GM12878 (cell line): ENCODE results near the gene NRG3. TPM values are rescaled to one million over a fixed set of nuclear protein-coding genes. Genes with fewer than 3 reads are reported as not detected.

Experiments
- ATAC-seq: fragments of 200-7000 bp; cut with Tn5 transposase; 3 replicates; pipeline ENCODE4 v1.9.1; 2020; ENCODE audit warnings: mild to moderate bottlenecking, moderate library complexity
- BruUV-seq: library from RNA; stranded (reverse); fragments of 400-500 nt; replicated peaks from 2 replicates; lab custom pipeline; 2021; lab: Mats Ljungman, UMichigan
- CTCF ChIA-PET: fragments of 300-600 bp; sonication (Branson Sonifier 250); formaldehyde crosslinking; extraction: SDS; loops from one replicate; lab custom pipeline; 2021; ENCODE audit warnings: inconsistent platforms; lab: Yijun Ruan, JAX
- POLR2A ChIA-PET: fragments of 350-600 bp; formaldehyde crosslinking; extraction: SDS; loops from one replicate; lab custom pipeline; 2021; ENCODE audit warnings: inconsistent platforms; lab: Charles Lee
- RAD21 ChIA-PET: fragments of 300-600 bp; sonication (Branson Sonifier 250); formaldehyde crosslinking; loops from one replicate; lab custom pipeline; 2023; ENCODE audit warnings: antibody characterized with exemption; ENCODE audit not compliant: unreplicated experiment; lab: Charles Lee
- SMC1A ChIA-PET: fragments of 300-600 bp; sonication (Branson Sonifier 250); formaldehyde crosslinking; loops from one replicate; lab custom pipeline; 2023; ENCODE audit not compliant: unreplicated experiment, uncharacterized antibody; lab: Charles Lee
- DNase-seq: peaks from one replicate; pipeline ENCODE4 v3.0.0-alpha.2; 2011; ENCODE audit warnings: low read depth, low spot score
- FAIRE-seq: peaks from 3 replicates; lab custom pipeline; 2011; peaks lifted over from hg19 to GRCh38; lab: Jason Lieb, UNC
- H2AFZ ChIP-seq: 2 replicates; pipeline ENCODE4 v1.6.0; 2011; ENCODE audit warnings: low read depth, low read length, control low read depth; ENCODE audit not compliant: control insufficient read depth
- H3K27ac ChIP-seq: 2 replicates; pipeline ENCODE4 v1.5.1; 2011; ENCODE audit warnings: control low read depth; ENCODE audit not compliant: control insufficient read depth, insufficient read depth
- H3K27me3 ChIP-seq, 2 experiments: replicated peaks in 1 of 2; 2 replicates each; pipeline versions ENCODE4 v1.6.0 to v1.6.1; 2011; ENCODE audit warnings: low read length in 1 of 2; ENCODE audit not compliant: control insufficient read depth in 2 of 2, insufficient read depth in 2 of 2
- H3K36me3 ChIP-seq, 2 experiments: 2 replicates each; pipeline ENCODE4 v1.5.1; 2011; ENCODE audit warnings: low read length in 1 of 2; ENCODE audit not compliant: control insufficient read depth in 2 of 2, insufficient read depth in 2 of 2
- H3K4me1 ChIP-seq: 2 replicates; pipeline ENCODE4 v1.6.1; 2011; ENCODE audit warnings: mild to moderate bottlenecking, low read length, moderate library complexity, mixed read lengths; ENCODE audit not compliant: control insufficient read depth, insufficient read depth
- H3K4me2 ChIP-seq: 2 replicates; pipeline ENCODE4 v1.6.0; 2011; ENCODE audit warnings: control low read depth; ENCODE audit not compliant: control insufficient read depth, insufficient read depth
- H3K4me3 ChIP-seq: fragments of 200-600 bp; sonication (generic); 2 replicates; pipeline ENCODE4 v1.5.1; 2016
- H3K79me2 ChIP-seq: 2 replicates; pipeline ENCODE4 v1.6.0; 2011; ENCODE audit warnings: low read length; ENCODE audit not compliant: control insufficient read depth, insufficient read depth
- H3K9ac ChIP-seq: 2 replicates; pipeline ENCODE4 v1.8.0; 2011; ENCODE audit warnings: low read length, control low read depth, mixed read lengths; ENCODE audit not compliant: control insufficient read depth, insufficient read depth
- H3K9me3 ChIP-seq: replicated peaks from 3 replicates; pipeline ENCODE4 v1.5.1; 2011; ENCODE audit warnings: mild to moderate bottlenecking, low read length; ENCODE audit not compliant: control insufficient read depth, insufficient read depth
- H4K20me1 ChIP-seq: 2 replicates; pipeline ENCODE4 v1.6.0; 2011; ENCODE audit not compliant: control insufficient read depth, insufficient read depth
- CEBPB ChIP-seq, 2 experiments: fragments of 150-350 bp in 1 of 2; IDR thresholded peaks; 2 replicates each; pipeline ENCODE4 v1.6.1; 2012 to 2014; ENCODE audit warnings: low read depth in 2 of 2, low read length in 2 of 2, borderline replicate concordance in 1 of 2, inconsistent platforms in 1 of 2
- CHD2 ChIP-seq: IDR thresholded peaks from 2 replicates; pipeline ENCODE4 v1.6.1; 2011; ENCODE audit warnings: low read depth, low read length, improper control_type of control experiment, borderline replicate concordance
- E2F8 ChIP-seq: fragments of 450-650 bp; IDR thresholded peaks from 2 replicates; pipeline ENCODE4 v1.6.1; 2018; ENCODE audit warnings: mild to moderate bottlenecking, low read depth, moderate library complexity; ENCODE audit not compliant: partially characterized antibody
- E4F1 ChIP-seq: fragments of 450-650 bp; IDR thresholded peaks from 2 replicates; pipeline ENCODE4 v1.6.1; 2018; ENCODE audit warnings: borderline replicate concordance, mild to moderate bottlenecking; ENCODE audit not compliant: partially characterized antibody
- ESRRA ChIP-seq: IDR thresholded peaks from 2 replicates; pipeline ENCODE4 v1.6.1; 2012; ENCODE audit warnings: mild to moderate bottlenecking, low read length, improper control_type of control experiment
- IRF5 ChIP-seq: fragments of 450-650 bp; IDR thresholded peaks from 2 replicates; pipeline ENCODE4 v1.6.1; 2017; ENCODE audit warnings: borderline replicate concordance
- MAX ChIP-seq: IDR thresholded peaks from 2 replicates; pipeline ENCODE4 v1.6.1; 2012; ENCODE audit warnings: low read depth, low read length, improper control_type of control experiment
- NFIC ChIP-seq: IDR thresholded peaks from 2 replicates; pipeline ENCODE4 v1.6.1; 2012; ENCODE audit warnings: low read depth, mild to moderate bottlenecking, inconsistent platforms, low read length, moderate library complexity
- PAX5 ChIP-seq: IDR thresholded peaks from 2 replicates; pipeline ENCODE4 v1.6.1; 2011; ENCODE audit warnings: low read depth, low read length, borderline replicate concordance
- RBBP5 ChIP-seq: fragments of 200-600 bp; sonication (generic); conservative IDR thresholded peaks from 2 replicates; pipeline ENCODE4 v1.6.1; 2016
- RFX5 ChIP-seq: IDR thresholded peaks from 2 replicates; pipeline ENCODE4 v1.6.1; 2011; ENCODE audit warnings: low read depth, low read length, improper control_type of control experiment
- SIN3A ChIP-seq: IDR thresholded peaks from 2 replicates; pipeline ENCODE4 v1.6.1; 2012; ENCODE audit warnings: low read depth, low read length, improper control_type of control experiment
- SMAD5 ChIP-seq: IDR thresholded peaks from 2 replicates; pipeline ENCODE4 v1.6.1; 2016; ENCODE audit warnings: antibody characterized with exemption, low read depth
- SRF ChIP-seq, 2 experiments: IDR thresholded peaks; 2 replicates each; pipeline ENCODE4 v1.6.1; 2011; ENCODE audit warnings: low read depth in 2 of 2, low read length in 2 of 2, mild to moderate bottlenecking in 1 of 2, moderate library complexity in 1 of 2
- SUPT20H ChIP-seq: IDR thresholded peaks from 2 replicates; pipeline ENCODE4 v1.6.1; 2011; ENCODE audit warnings: low read depth, mild to moderate bottlenecking, low read length, moderate library complexity, borderline replicate concordance; ENCODE audit not compliant: control insufficient read depth
- TAF1 ChIP-seq: IDR thresholded peaks from 2 replicates; pipeline ENCODE4 v1.6.1; 2011; ENCODE audit warnings: mild to moderate bottlenecking, low read depth, low read length, borderline replicate concordance
- WGBS: methylation state at CpG from one replicate; pipeline ENCODE4 v1.1.6; 2016; ENCODE audit warnings: low lambda C conversion rate; ENCODE audit not compliant: insufficient replicate concordance, insufficient coverage; ENCODE audit errors: missing lambda C conversion rate; 5-methylcytosine and 5-hydroxymethylcytosine counted together
- in situ Hi-C: fragments of 300-500 bp; cut with MboI; formaldehyde crosslinking; loops from 9 replicates; pipeline ENCODE4 v1.14.3; 2018; ENCODE audit warnings: mixed read lengths
- intact Hi-C: fragments of 100-400 bp; cut with micrococcal nuclease; formaldehyde crosslinking; loops from one replicate; pipeline ENCODE4 v1.14.2; 2022; ENCODE audit not compliant: unreplicated experiment
- polyA plus RNA-seq, 11 experiments: library from polyadenylated mRNA; depleted of rRNA in 4 of 11; unstranded in 6 of 11; stranded (reverse) in 5 of 11; fragments of >200 nt; fragmentation: Nextera tagmentation in 4 of 11; fragmentation: Illumina TruSeq in 1 of 11; extraction: Ambion mirVana in 4 of 11; extraction: Trizol in 1 of 11; gene quantifications; 1 replicate in 1 of 11; 2 replicates in 10 of 11; pipeline versions ENCODE4 v1.2.1 to v1.2.3, GENCODE V29; 2011 to 2016; ENCODE audit warnings: inconsistent platforms in 2 of 11, missing spikeins in 2 of 11, low read depth in 1 of 11
- total RNA-seq, 4 experiments: library from RNA; depleted of rRNA in 3 of 4; stranded (reverse); fragments of >200 nt in 3 of 4; fragmentation: Illumina TruSeq in 1 of 4; extraction: Trizol in 1 of 4; gene quantifications; 2 replicates each; pipeline versions ENCODE4 v1.2.1 to v1.2.3, GENCODE V29; 2013 to 2021

Gene NRG3
- total and polyA plus RNA-seq, 10 of the 15 experiments (the other 5 are each of a cell fraction or from before 2014, with no cell fraction given) = 0.03 to 0.41 (median 0.17) TPM; not detected in 3

GRCh38 chr10:82759050-82759449, 884.1 kb downstream of the NRG3 start:
- no peaks in the 10 kb centered on the region for H3K9me3 ChIP-seq
- no peak overlapping the region for H3K4me2 ChIP-seq
- WGBS = 35% methylated on average over 1 of the region's 1 CpG
- no peak for TF ChIP-seq E4F1
- TF ChIP-seq CHD2 = no peak
- TF ChIP-seq RFX5 = no peak
- no peak for TF ChIP-seq RBBP5
- no peak for TF ChIP-seq ESRRA
- TF ChIP-seq TAF1 = no peak
- no peak for TF ChIP-seq SRF (IDR thresholded peaks at IDR 0.05; ENCODE audit: low read depth in 2 of 2, low read length in 2 of 2)
- no peak for TF ChIP-seq MAX
- TF ChIP-seq E2F8 = no peak
- no peak for TF ChIP-seq NFIC
- TF ChIP-seq PAX5 = no peak
- no peak for TF ChIP-seq CEBPB (IDR thresholded peaks at IDR 0.05; ENCODE audit: borderline replicate concordance in 1 of 2, low read depth in 2 of 2, low read length in 2 of 2)
- no peak for TF ChIP-seq SMAD5
- TF ChIP-seq SUPT20H = no peak
- no peak for TF ChIP-seq IRF5
- no peak for TF ChIP-seq SIN3A
- H2AFZ ChIP-seq = no peak overlapping the region
- DNase-seq = no peak
- no peaks in the 10 kb centered on the region for H4K20me1 ChIP-seq
- ChIA-PET POLR2A (no interaction called here), RAD21 (no interaction called here), SMC1A (no interaction called here), CTCF (no interaction called here)
- in situ Hi-C loops (no loop called here), intact Hi-C loops (no loop called here)
- no peak overlapping the region for H3K4me3 ChIP-seq
- H3K9ac ChIP-seq = no peak overlapping the region
- ATAC-seq = no peak
- BruUV-seq = no TSS peak
- no peak for FAIRE-seq
- H3K79me2 ChIP-seq = no peaks in the 10 kb centered on the region
- no peaks in the 10 kb centered on the region for H3K36me3 ChIP-seq
- H3K27ac ChIP-seq = no peak overlapping the region
- no peaks in the 10 kb centered on the region for H3K4me1 ChIP-seq
- H3K27me3 ChIP-seq = no peaks in the 10 kb centered on the region
